ENCODE measurements around the gene TBL1Y.
"Not testable (repeated sequence)": the region's sequence is repeated elsewhere in the genome, so short reads cannot be mapped to it uniquely, and the experiment has no call there.

Gene TBL1Y

GRCh38 chrY:7078725-7079124, 168.2 kb downstream of the TBL1Y start:
- DNase-seq (ENCODE audit: low read depth in 1 of 2, low spot score in 1 of 2): no peak

GRCh38 chrY:7080548-7080947, 170.1 kb downstream of the TBL1Y start:
- not testable (repeated sequence) for DNase-seq (ENCODE audit: low read depth in 1 of 2, low spot score in 1 of 2)

- DNase-seq (ENCODE audit: low read depth in 1 of 2, low spot score in 1 of 2): peak; percentile 54 to 57
These were observed 175.1 kb downstream of the TBL1Y start for GRCh38 chrY:7085606-7086005.

DNA sequence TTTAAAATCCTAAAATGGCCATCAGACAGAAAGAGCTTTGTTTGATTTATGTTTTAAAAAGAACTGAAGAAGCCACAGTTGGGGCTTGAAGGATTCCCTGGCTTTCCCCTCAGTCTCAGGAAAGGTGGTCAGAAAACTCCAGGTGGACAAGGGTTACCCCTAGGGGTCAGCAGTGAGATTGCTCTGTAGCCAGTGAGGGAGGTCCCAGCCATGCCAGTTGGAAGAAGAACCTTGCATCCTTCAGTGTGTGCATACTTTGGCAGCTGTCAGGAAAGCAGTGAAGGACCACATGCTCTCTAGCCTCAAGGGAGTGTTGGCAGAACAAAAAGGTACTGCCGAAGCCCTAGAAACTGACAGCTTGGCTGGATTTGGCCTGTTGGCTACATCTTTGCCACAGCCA, 182.3 kb downstream of the TBL1Y start:
- DNase-seq (ENCODE audit: low read depth in 1 of 2, low spot score in 1 of 2): no peak

DNA sequence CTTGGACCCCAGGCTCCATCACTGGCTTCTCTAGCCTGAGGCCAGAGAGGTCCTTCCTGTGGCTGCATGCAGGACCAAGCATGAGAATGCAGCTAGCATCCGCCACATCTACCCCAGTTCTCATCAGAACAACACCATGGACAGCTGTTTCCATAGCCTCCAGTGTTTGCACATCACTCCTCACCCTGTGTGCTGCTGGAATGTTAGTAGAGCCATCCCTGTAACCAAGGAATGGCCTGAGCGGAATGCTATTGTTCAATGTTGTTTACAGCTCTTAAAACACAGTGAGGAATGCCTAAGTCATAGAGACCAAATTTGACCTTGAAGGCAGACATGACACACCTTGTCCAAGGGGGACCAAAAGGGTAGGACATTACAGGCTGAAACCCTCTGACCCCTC, 183.9 kb downstream of the TBL1Y start:
- no peak for DNase-seq (ENCODE audit: low read depth in 1 of 2, low spot score in 1 of 2)

GRCh38 chrY:7097021-7097420, 186.5 kb downstream of the TBL1Y start:
- DNase-seq (ENCODE audit: low read depth in 1 of 2, low spot score in 1 of 2): no peak

DNA sequence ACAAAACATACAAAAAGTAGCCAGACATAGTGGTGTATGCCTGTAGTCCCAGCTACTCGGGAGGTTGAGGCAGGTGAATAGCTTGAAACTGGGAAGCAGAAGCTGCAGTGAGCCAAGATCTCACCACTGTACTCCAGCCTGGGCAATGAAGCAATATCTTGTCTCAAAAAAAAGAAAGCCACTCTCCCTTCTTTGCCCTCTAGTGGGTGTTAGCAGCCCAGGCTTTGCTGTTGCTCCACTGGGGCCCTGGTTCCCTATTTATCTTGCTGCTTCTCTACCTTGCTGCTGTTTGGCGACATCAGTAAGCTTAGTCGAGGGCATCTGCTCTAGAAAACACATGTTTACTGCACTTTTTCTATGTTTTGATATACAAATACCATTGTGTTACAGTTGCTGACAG, 189.2 kb downstream of the TBL1Y start:
- no peak for DNase-seq (ENCODE audit: low read depth in 1 of 2, low spot score in 1 of 2)

- no peak for DNase-seq (ENCODE audit: low read depth in 1 of 2, low spot score in 1 of 2)
These were observed 192.2 kb downstream of the TBL1Y start for GRCh38 chrY:7102680-7103079.

DNA sequence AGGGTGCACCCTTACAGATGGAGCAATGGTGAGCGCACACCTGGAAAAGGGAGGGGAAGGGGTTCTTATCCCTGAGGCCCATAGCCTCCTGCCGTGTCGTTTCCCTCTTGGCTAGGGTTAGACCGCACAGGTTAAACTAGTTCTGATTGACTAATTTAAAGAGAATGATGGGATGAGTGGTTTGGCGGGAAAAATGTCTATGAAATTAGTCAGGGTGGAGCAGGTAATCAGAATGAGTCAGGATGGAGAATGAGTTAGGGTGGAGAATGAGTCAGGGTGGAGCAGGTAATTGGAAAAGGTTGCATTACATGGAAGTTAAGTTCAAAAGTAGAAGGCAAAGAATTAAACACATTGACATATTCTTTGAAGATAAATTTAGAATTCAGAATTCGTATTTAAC, 196.7 kb downstream of the TBL1Y start:
- DNase-seq (ENCODE audit: low read depth in 1 of 2, low spot score in 1 of 2): no peak

- no peak for DNase-seq (ENCODE audit: low read depth in 1 of 2, low spot score in 1 of 2)
These were observed 199.6 kb downstream of the TBL1Y start for GRCh38 chrY:7110086-7110485.

GRCh38 chrY:7115871-7116270, 205.4 kb downstream of the TBL1Y start:
- DNase-seq (ENCODE audit: low read depth in 1 of 2, low spot score in 1 of 2): no peak

GRCh38 chrY:7122202-7122601, 211.7 kb downstream of the TBL1Y start:
- no peak for DNase-seq (ENCODE audit: low read depth in 1 of 2, low spot score in 1 of 2)

DNA sequence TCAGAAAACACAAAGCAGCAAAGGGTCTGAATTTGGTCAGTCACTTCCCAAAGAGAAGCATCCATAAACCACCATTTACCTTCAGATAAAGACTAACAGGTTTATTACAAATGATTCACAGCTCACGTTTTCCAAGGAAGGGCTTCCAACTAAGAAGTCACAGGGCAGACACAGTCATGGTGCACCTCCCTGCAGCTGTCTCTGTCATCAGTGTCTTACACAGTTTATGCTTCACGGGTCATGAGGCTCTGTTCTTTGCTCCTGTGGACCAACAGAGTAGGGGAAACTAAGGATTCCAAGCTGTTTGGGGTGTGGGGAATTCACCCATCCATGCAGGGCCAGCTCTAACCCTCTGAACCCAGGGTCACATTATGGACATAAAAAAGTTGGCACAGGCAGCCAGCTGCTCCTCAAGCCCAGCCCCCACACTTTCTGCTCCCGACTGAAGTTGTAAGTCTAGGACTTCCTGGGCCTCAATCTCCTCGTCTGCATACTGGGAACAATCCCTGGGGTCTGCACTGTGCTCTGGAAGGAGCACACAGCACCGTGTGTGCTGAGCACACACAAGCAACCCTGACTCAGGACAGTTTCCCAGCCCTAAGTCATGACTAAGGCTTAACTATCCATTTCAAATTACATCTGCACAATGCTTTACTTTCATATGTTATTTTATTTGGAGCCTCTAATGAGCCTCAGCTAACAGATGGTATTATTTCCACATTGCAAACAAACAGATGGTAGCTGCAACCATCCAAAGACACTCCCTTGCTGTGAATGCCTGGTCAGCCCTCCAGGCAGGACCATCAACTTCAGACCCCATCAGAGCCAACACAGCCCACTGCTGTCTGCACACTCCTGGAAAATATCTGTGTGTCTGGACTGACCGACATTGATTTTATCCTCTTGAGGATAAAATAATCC, 214.9 kb downstream of the TBL1Y start:
- DNase-seq (ENCODE audit: low read depth in 1 of 2, low spot score in 1 of 2): no peak

DNA sequence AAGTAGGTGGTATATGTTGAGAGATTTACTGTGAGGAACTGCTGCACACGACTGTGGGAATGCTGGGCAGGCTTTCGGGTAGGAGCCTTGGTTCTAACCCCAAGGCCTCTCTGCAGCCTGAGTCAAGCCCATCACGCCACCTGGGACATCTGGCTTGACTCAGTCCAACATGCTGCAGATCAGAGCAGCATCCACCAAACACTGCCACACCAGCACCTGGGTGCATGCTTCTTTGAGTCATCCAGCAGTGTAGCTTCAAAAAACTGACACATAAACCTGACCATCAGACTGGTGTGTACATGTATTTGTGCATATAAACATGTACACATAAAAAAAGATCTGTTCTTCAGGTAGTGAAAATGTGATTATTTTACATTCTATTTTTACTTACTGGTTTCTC, 217.7 kb downstream of the TBL1Y start:
- no peak for DNase-seq (ENCODE audit: low read depth in 1 of 2, low spot score in 1 of 2)
